Measurements from ENCODE around the gene RGS3.

Gene RGS3

GRCh38 chr9:113603773-113604172 is 140.2 kb downstream of the RGS3 start:
- H3K27ac ChIP-seq (replicated peaks) = no peak overlapping the region
- H3K4me3 ChIP-seq (replicated peaks; ENCODE audit: insufficient read depth, low read length) = no peak overlapping the region
- TF ChIP-seq SPI1 (IDR thresholded peaks at IDR 0.05; ENCODE audit: borderline replicate concordance, low read depth) = no peak
- TF ChIP-seq POLR2AphosphoS5 (IDR thresholded peaks at IDR 0.05; ENCODE audit: low read depth) = no peak
- DNase-seq (ENCODE audit: low read depth in 1 of 2, low spot score in 1 of 2) = no peak
- no peaks in the 10 kb centered on the region for H3K27me3 ChIP-seq (ENCODE audit: insufficient read depth, poor library complexity, severe bottlenecking)

DNA sequence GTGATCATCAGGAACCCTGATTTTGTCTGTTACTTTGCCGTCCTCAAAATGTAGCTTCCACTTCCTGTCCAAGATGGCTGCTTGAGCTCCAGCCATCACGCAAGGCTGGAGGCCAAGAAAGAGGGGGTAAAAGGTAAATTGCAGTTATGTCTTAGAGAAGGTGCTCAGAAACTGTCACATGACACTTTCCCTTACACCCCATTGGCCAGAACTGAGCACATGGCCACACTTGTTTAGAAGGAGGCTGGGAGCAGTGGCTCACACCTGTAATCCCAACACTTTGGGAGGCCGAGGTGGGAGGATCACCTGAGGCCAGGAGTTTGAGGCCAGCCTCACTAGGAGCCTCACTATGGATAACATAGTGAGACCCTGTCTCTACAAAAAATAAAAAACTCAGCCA is 140.9 kb downstream of the RGS3 start:
- Histone ChIP-seq H3K4me3 (replicated peaks; ENCODE audit: insufficient read depth, low read length) (no peak overlapping the region), H3K27me3 (ENCODE audit: insufficient read depth, poor library complexity, severe bottlenecking) (no peaks in the 10 kb centered on the region), H3K27ac (replicated peaks) (no peak overlapping the region)
- TF ChIP-seq GABPA (IDR thresholded peaks at IDR 0.05; ENCODE audit: low read depth) (no peak), SPI1 (IDR thresholded peaks at IDR 0.05; ENCODE audit: borderline replicate concordance, low read depth) (no peak), POLR2AphosphoS5 (IDR thresholded peaks at IDR 0.05; ENCODE audit: low read depth) (no peak)
- TF ChIP-seq, protein P1, sequence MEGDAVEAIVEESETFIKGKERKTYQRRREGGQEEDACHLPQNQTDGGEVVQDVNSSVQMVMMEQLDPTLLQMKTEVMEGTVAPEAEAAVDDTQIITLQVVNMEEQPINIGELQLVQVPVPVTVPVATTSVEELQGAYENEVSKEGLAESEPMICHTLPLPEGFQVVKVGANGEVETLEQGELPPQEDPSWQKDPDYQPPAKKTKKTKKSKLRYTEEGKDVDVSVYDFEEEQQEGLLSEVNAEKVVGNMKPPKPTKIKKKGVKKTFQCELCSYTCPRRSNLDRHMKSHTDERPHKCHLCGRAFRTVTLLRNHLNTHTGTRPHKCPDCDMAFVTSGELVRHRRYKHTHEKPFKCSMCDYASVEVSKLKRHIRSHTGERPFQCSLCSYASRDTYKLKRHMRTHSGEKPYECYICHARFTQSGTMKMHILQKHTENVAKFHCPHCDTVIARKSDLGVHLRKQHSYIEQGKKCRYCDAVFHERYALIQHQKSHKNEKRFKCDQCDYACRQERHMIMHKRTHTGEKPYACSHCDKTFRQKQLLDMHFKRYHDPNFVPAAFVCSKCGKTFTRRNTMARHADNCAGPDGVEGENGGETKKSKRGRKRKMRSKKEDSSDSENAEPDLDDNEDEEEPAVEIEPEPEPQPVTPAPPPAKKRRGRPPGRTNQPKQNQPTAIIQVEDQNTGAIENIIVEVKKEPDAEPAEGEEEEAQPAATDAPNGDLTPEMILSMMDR (IDR thresholded peaks at IDR 0.05; ENCODE audit: insufficient read depth, low read length) = no peak
- TF ChIP-seq, protein P2, sequence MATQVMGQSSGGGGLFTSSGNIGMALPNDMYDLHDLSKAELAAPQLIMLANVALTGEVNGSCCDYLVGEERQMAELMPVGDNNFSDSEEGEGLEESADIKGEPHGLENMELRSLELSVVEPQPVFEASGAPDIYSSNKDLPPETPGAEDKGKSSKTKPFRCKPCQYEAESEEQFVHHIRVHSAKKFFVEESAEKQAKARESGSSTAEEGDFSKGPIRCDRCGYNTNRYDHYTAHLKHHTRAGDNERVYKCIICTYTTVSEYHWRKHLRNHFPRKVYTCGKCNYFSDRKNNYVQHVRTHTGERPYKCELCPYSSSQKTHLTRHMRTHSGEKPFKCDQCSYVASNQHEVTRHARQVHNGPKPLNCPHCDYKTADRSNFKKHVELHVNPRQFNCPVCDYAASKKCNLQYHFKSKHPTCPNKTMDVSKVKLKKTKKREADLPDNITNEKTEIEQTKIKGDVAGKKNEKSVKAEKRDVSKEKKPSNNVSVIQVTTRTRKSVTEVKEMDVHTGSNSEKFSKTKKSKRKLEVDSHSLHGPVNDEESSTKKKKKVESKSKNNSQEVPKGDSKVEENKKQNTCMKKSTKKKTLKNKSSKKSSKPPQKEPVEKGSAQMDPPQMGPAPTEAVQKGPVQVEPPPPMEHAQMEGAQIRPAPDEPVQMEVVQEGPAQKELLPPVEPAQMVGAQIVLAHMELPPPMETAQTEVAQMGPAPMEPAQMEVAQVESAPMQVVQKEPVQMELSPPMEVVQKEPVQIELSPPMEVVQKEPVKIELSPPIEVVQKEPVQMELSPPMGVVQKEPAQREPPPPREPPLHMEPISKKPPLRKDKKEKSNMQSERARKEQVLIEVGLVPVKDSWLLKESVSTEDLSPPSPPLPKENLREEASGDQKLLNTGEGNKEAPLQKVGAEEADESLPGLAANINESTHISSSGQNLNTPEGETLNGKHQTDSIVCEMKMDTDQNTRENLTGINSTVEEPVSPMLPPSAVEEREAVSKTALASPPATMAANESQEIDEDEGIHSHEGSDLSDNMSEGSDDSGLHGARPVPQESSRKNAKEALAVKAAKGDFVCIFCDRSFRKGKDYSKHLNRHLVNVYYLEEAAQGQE (IDR thresholded peaks at IDR 0.05; ENCODE audit: insufficient replicate concordance, low read depth) = no peak
- DNase-seq (ENCODE audit: low read depth in 1 of 2, low spot score in 1 of 2) = no peak

DNA sequence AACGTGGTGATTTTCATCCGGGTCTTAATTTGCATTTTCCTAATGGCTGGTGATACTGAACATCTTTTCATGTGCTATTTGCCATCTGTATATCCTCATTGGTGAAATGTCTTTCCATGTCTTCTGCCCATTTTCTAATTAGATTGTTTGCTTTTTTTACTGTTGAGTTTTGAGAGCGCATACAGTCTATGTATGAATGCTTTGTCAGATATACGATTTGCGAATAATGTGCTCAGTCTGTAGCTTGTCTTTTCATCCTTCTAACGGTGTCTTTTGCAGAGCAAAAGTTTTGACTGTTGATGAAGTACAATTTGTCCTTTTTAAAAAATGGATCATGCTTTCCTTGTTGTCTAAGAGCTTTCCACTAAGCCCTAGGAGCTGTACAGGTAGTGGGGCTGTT is 143.0 kb downstream of the RGS3 start:
- no peak overlapping the region for H3K4me3 ChIP-seq (replicated peaks; ENCODE audit: insufficient read depth, low read length)
- DNase-seq (ENCODE audit: low read depth in 1 of 2, low spot score in 1 of 2) = no peak
- no peak overlapping the region for H3K27ac ChIP-seq (replicated peaks)
- no peaks in the 10 kb centered on the region for H3K27me3 ChIP-seq (ENCODE audit: insufficient read depth, poor library complexity, severe bottlenecking)
- TF ChIP-seq, protein P2 (IDR thresholded peaks at IDR 0.05; ENCODE audit: insufficient replicate concordance, low read depth) = no peak
- TF ChIP-seq, protein P1 (IDR thresholded peaks at IDR 0.05; ENCODE audit: insufficient read depth, low read length) = no peak
- TF ChIP-seq SPI1 (IDR thresholded peaks at IDR 0.05; ENCODE audit: borderline replicate concordance, low read depth) = no peak

DNA sequence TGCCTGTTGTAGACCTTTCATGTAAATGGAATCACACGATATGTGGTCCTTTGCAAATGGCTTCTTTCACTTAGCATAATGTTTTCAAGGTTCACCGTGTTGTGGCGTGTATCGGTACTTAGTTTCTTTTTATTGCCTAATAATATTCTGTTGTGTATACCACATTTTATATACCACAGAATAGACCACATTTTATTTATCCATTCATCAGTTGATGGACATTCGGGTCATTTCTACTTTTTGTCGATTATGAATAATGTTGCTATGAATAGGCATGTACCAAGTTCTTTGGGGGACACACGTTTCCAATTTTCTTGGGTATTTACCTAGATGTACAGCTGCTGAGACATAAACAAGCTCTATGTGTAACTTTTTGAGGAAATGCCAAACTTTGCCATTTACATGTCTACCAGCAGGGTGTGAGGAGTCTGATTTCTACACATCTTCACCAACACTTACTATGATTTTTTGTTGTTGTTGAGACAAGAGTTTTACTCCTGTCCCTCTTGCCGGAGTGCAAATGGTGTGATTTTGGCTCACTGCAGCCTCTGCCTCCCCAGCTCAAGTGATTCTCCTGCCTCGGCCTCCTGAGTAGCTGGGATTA is 144.7 kb downstream of the RGS3 start:
- no peak overlapping the region for H3K4me3 ChIP-seq (replicated peaks; ENCODE audit: insufficient read depth, low read length)
- no peak for DNase-seq (ENCODE audit: low read depth in 1 of 2, low spot score in 1 of 2)
- no peaks in the 10 kb centered on the region for H3K27me3 ChIP-seq (ENCODE audit: insufficient read depth, poor library complexity, severe bottlenecking)
- TF ChIP-seq, protein P2 (IDR thresholded peaks at IDR 0.05; ENCODE audit: insufficient replicate concordance, low read depth) = no peak
- TF ChIP-seq SPI1 (IDR thresholded peaks at IDR 0.05; ENCODE audit: borderline replicate concordance, low read depth) (no peak), POLR2AphosphoS5 (IDR thresholded peaks at IDR 0.05; ENCODE audit: low read depth) (no peak), GABPA (IDR thresholded peaks at IDR 0.05; ENCODE audit: low read depth) (no peak)
- TF ChIP-seq, protein P1 (IDR thresholded peaks at IDR 0.05; ENCODE audit: insufficient read depth, low read length) = no peak
- H3K27ac ChIP-seq (replicated peaks) = no peak overlapping the region
